Loucy (cell line): Measurements from ENCODE around the gene ANKRD18B.
"Not testable (repeated sequence)": the region's sequence is repeated elsewhere in the genome, so short reads cannot be mapped to it uniquely, and the experiment has no call there.

Source experiments
- H2AFZ ChIP-seq: fragments of 200-600 bp; sonication (generic); 2 replicates; pipeline ENCODE4 v1.6.0; 2016; ENCODE audit warnings: antibody characterized with exemption, mild to moderate bottlenecking, low read length, moderate library complexity
- H3F3A ChIP-seq: fragments of 200-600 bp; 2 replicates; pipeline ENCODE4 v1.6.0; 2016; ENCODE audit warnings: antibody characterized with exemption, low read depth, mild to moderate bottlenecking
- H3K27me3 ChIP-seq: fragments of 200-600 bp; sonication (generic); 2 replicates; pipeline ENCODE4 v1.6.1; 2014; ENCODE audit warnings: low read length, mild to moderate bottlenecking; ENCODE audit not compliant: insufficient read depth, poor library complexity, severe bottlenecking
- H3K36me3 ChIP-seq: fragments of 200-600 bp; sonication (generic); 2 replicates; pipeline ENCODE4 v1.6.1; 2016; ENCODE audit warnings: low read length; ENCODE audit not compliant: insufficient read depth
- H3K4me1 ChIP-seq: fragments of 200-600 bp; sonication (generic); 2 replicates; pipeline ENCODE4 v1.5.1; 2014; ENCODE audit warnings: low read length, mild to moderate bottlenecking; ENCODE audit not compliant: insufficient read depth, poor library complexity, severe bottlenecking
- H3K4me2 ChIP-seq: fragments of 200-600 bp; sonication (generic); 2 replicates; pipeline ENCODE4 v1.6.0; 2014; ENCODE audit warnings: antibody characterized with exemption, low read length, low read depth, mild to moderate bottlenecking; ENCODE audit not compliant: poor library complexity, severe bottlenecking
- H3K4me3 ChIP-seq: fragments of 200-600 bp; sonication (generic); 2 replicates; pipeline ENCODE4 v1.5.1; 2014; ENCODE audit warnings: low read length, mild to moderate bottlenecking, mixed read lengths; ENCODE audit not compliant: poor library complexity, severe bottlenecking
- H3K79me2 ChIP-seq: fragments of 200-600 bp; sonication (generic); 2 replicates; pipeline ENCODE4 v1.6.1; 2014; ENCODE audit warnings: low read length; ENCODE audit not compliant: insufficient read depth
- H3K9ac ChIP-seq: fragments of 200-600 bp; sonication (generic); 2 replicates; pipeline ENCODE4 v1.6.0; 2014; ENCODE audit warnings: mild to moderate bottlenecking, low read depth, low read length, moderate library complexity; ENCODE audit not compliant: poor library complexity, severe bottlenecking
- H3K9me2 ChIP-seq: fragments of 200-600 bp; sonication (generic); replicated peaks from 2 replicates; pipeline ENCODE4 v1.6.1; 2016; ENCODE audit warnings: low read depth, low read length, mixed read lengths
- H3K9me3 ChIP-seq: fragments of 200-600 bp; sonication (generic); 2 replicates; pipeline ENCODE4 v1.6.1; 2014; ENCODE audit warnings: mild to moderate bottlenecking, antibody characterized with exemption, low read length, low read depth; ENCODE audit not compliant: insufficient read depth
- H4K20me1 ChIP-seq: fragments of 200-600 bp; sonication (generic); 2 replicates; pipeline ENCODE4 v1.6.0; 2014; ENCODE audit warnings: antibody characterized with exemption, low read length, mild to moderate bottlenecking; ENCODE audit not compliant: insufficient read depth, poor library complexity, severe bottlenecking
- EZH2phosphoT487 ChIP-seq: fragments of 200-600 bp; IDR thresholded peaks from 2 replicates; pipeline ENCODE4 v1.6.1; 2018; ENCODE audit warnings: antibody characterized with exemption, mild to moderate bottlenecking, moderate library complexity, borderline replicate concordance
- TF ChIP-seq, protein P1 (sequence below): fragments of 200-600 bp; sonication (generic); conservative IDR thresholded peaks from 2 replicates; pipeline ENCODE4 v1.5.1; 2014; ENCODE audit warnings: mild to moderate bottlenecking, antibody characterized with exemption, low read length

ANKRD18B gene

DNA sequence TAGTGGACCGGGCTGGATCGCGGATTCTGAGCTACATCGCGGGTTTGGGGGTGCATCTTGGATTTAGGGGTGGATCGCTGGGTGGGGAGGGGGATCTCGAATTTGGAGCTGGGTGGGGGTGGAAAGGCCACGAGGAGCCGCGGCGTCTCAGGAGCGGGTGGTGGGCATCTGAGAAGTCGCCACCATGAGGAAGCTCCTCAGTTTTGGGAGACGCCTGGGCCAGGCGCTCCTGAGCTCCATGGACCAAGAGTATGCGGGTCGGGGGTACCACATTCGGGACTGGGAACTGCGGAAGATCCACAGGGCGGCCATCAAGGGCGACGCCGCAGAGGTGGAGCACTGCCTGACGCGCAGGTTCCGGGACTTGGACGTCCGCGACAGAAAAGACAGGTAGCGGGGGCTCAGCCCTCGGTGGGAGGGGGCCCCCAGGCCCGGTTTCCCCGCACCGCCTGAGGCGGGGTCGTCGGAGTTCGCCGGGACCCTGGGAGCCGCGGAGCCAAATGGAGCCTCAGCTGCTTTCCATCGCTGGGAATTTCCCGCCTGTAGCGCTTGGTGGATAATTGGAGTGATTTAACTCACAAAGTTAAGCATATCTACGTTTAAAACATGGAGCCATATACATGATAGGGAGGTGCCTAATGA lies 376 bp downstream of the ANKRD18B start:
- no peaks in the 10 kb centered on the region for H3F3A ChIP-seq
- H3K27me3 ChIP-seq: no peaks in the 10 kb centered on the region
- H3K9ac ChIP-seq: no peak overlapping the region
- no peak overlapping the region for H2AFZ ChIP-seq
- H4K20me1 ChIP-seq: no peaks in the 10 kb centered on the region
- H3K9me2 ChIP-seq: no peaks in the 10 kb centered on the region
- H3K36me3 ChIP-seq: no peaks in the 10 kb centered on the region
- no peaks in the 10 kb centered on the region for H3K4me1 ChIP-seq
- no peaks in the 10 kb centered on the region for H3K9me3 ChIP-seq
- no peak for TF ChIP-seq EZH2phosphoT487
- TF ChIP-seq, protein P1, sequence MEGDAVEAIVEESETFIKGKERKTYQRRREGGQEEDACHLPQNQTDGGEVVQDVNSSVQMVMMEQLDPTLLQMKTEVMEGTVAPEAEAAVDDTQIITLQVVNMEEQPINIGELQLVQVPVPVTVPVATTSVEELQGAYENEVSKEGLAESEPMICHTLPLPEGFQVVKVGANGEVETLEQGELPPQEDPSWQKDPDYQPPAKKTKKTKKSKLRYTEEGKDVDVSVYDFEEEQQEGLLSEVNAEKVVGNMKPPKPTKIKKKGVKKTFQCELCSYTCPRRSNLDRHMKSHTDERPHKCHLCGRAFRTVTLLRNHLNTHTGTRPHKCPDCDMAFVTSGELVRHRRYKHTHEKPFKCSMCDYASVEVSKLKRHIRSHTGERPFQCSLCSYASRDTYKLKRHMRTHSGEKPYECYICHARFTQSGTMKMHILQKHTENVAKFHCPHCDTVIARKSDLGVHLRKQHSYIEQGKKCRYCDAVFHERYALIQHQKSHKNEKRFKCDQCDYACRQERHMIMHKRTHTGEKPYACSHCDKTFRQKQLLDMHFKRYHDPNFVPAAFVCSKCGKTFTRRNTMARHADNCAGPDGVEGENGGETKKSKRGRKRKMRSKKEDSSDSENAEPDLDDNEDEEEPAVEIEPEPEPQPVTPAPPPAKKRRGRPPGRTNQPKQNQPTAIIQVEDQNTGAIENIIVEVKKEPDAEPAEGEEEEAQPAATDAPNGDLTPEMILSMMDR: no peak
- no peaks in the 10 kb centered on the region for H3K79me2 ChIP-seq
- H3K4me2 ChIP-seq: no peak overlapping the region
- no peak overlapping the region for H3K4me3 ChIP-seq

DNA sequence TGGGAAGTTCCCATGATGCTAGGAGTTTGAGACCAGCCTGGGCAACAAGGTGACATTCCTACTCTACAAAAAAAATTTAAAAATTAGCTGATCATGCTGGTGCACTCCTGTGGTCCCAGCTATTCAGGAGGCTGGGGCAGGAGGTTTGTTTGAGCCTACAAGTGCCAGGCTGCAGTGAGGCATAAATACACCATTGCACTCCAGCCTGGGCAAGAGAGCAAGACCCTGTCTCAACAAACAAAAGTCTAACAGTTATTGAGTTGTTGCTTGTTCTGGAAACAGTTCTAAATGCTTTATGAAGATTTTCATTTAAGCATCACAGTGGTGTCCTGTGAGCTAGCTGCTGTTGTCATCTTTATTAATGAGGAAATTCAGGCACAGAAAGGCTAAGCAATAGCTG lies 4.0 kb downstream of the ANKRD18B start:
- H4K20me1 ChIP-seq, H3K36me3 ChIP-seq, H3K4me2 ChIP-seq, H3K4me3 ChIP-seq, H3K4me1 ChIP-seq, H2AFZ ChIP-seq, H3K79me2 ChIP-seq, H3F3A ChIP-seq, H3K9ac ChIP-seq, H3K27me3 ChIP-seq, H3K9me2 ChIP-seq, H3K9me3 ChIP-seq: not testable (repeated sequence)

DNA sequence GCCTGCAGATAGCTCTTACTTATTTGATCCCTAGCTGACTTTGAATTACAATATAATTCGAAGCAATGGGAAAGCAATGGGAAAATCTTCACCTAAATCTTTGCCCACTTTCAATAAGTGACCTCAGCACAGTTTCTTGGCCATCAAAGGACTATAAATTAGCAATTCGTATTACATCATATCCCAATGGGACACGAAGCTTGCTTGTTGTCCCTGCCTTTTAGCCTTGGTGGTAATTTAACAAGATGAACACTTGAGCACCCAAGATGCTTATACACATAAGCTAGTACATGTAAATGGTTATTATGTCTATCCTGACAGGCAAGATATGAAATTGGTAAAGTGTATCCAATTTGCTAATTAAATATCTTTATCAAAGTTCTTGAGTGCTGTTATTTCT lies 9.9 kb downstream of the ANKRD18B start:
- not testable (repeated sequence) for H3K79me2 ChIP-seq, H3K36me3 ChIP-seq, H3K4me3 ChIP-seq, H3F3A ChIP-seq, H3K9me3 ChIP-seq, H3K27me3 ChIP-seq, H3K4me2 ChIP-seq, H4K20me1 ChIP-seq, H2AFZ ChIP-seq, H3K4me1 ChIP-seq, H3K9me2 ChIP-seq, H3K9ac ChIP-seq

DNA sequence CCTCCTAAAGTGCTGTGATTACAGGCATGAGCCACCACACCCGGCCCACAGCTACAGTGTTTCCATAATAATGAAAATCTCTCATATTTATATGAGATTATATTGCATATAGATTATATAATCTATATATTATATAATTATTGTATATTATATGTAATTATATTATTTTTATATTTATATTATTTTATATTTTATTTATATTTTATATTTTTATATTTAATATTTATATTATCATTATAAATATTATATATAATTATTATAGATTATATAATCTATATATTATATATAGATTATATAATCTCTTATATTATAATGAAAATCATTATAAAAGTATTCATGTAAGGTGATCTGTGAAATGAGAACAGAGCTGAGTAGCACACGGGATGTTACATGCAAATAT lies 11.5 kb downstream of the ANKRD18B start:
- TF ChIP-seq EZH2phosphoT487: no peak
- TF ChIP-seq, protein P1: no peak
- no peak overlapping the region for H3K9ac ChIP-seq
- no peaks in the 10 kb centered on the region for H3K79me2 ChIP-seq
- H3K4me2 ChIP-seq: no peak overlapping the region
- no peaks in the 10 kb centered on the region for H3F3A ChIP-seq
- H2AFZ ChIP-seq: no peak overlapping the region
- H4K20me1 ChIP-seq: no peaks in the 10 kb centered on the region
- H3K9me2 ChIP-seq: no peaks in the 10 kb centered on the region
- no peaks in the 10 kb centered on the region for H3K27me3 ChIP-seq
- H3K4me3 ChIP-seq: no peak overlapping the region
- H3K4me1 ChIP-seq: no peaks in the 10 kb centered on the region
- no peaks in the 10 kb centered on the region for H3K36me3 ChIP-seq
- no peaks in the 10 kb centered on the region for H3K9me3 ChIP-seq

DNA sequence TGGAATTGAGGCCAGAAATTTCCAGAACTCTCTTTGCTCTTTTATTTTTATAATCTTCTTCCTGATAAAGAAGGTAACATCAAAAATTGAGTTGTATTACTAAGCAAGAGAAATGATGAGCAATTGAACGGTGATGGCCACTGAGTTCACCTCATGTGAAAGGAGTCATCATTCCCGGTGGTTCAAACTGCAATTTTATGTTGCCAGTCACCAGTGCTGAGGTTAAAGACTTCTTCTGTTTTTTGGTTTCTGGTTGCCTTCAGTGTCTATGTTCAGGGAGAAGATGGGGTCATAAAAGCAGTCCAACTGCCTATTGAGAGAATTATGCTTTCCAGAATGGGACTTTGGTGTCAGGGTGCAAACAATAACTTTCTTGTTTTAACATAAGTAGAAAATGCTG lies 19.4 kb downstream of the ANKRD18B start:
- not testable (repeated sequence) for H3K4me2 ChIP-seq, H3K79me2 ChIP-seq, H2AFZ ChIP-seq, H4K20me1 ChIP-seq, H3K4me1 ChIP-seq, H3K4me3 ChIP-seq, H3K27me3 ChIP-seq, H3K9ac ChIP-seq, H3K9me3 ChIP-seq, H3F3A ChIP-seq, H3K36me3 ChIP-seq, H3K9me2 ChIP-seq

DNA sequence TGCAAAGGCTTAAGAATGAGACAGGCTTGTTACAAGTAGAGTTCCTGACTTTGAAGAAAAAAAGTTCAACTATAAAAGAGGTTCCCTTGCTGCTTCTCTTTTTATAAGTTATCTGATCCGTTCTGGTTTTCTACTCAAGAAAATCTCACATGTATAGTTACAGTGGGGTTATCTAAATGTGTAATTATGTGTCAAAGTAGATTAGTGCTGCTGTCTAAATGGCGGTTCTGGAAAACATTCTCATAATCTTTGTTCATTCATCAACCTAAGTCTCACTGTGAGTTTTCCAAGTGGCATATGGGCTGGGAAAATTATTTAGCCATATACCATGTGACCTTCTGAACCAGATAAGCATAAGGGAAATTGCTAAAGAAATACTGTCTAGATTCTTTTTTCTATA lies 21.7 kb downstream of the ANKRD18B start:
- H3K9me2 ChIP-seq, H3K9ac ChIP-seq, H3K79me2 ChIP-seq, H3F3A ChIP-seq, H3K27me3 ChIP-seq, H3K4me1 ChIP-seq, H3K4me3 ChIP-seq, H3K36me3 ChIP-seq, H3K9me3 ChIP-seq, H3K4me2 ChIP-seq, H2AFZ ChIP-seq, H4K20me1 ChIP-seq: not testable (repeated sequence)
